Measurements from ENCODE around the gene PRAC2.
A peak's percentile ranks its signal among the peaks of the same experiment; 100 is the strongest.

Gene PRAC2

GRCh38 chr17:48719642-48720265 is 3.2 kb upstream of the PRAC2 start:
- no peak for TF ChIP-seq CTCF (IDR thresholded peaks at IDR 0.05; ENCODE audit: control extremely low read depth, extremely low read depth, low read depth, missing control alignments)
- ChIA-PET POLR2A (no interaction called here), CTCF (interaction anchor here (1.1 to 15.4 kb wide), 5 partner anchors 12 to 313 kb away, joined by 3 to 166 read pairs (median 6); no protein-coding TSS in a partner anchor)
- DNase-seq (ENCODE audit: extremely low spot score), result peak; percentile 35

GRCh38 chr17:48720266-48721008 is 2.5 kb upstream of the PRAC2 start:
- POLR2A ChIA-PET, result no interaction called here
- TF ChIP-seq CTCF (IDR thresholded peaks at IDR 0.05; ENCODE audit: control extremely low read depth, extremely low read depth, low read depth, missing control alignments), result no peak
- DNase-seq (ENCODE audit: extremely low spot score), result no peak
- CTCF ChIA-PET, result interaction anchor here (1.1 to 15.4 kb wide), 4 partner anchors 23 to 312 kb away, joined by 3 to 166 read pairs (median 8); no protein-coding TSS in a partner anchor

- TF ChIP-seq CTCF (IDR thresholded peaks at IDR 0.05; ENCODE audit: control extremely low read depth, extremely low read depth, low read depth, missing control alignments), result no peak
- POLR2A ChIA-PET, result no interaction called here
- CTCF ChIA-PET, result interaction anchor here (0.8 to 15.4 kb wide), 3 partner anchors 68 to 310 kb away, joined by 3 to 166 read pairs (median 3); no protein-coding TSS in a partner anchor
- DNase-seq (ENCODE audit: extremely low spot score), result no peak
Observed at GRCh38 chr17:48721009-48721402, 2.0 kb upstream of the PRAC2 start.

GRCh38 chr17:48722201-48722907 is 631 bp upstream of the PRAC2 start, which contains the start of gene PRAC1:
Gene PRAC1 (minus strand): TSS chr17:48722518. CDS start chr17:48722392, 126 bp downstream.
- ChIA-PET POLR2A (no interaction called here), CTCF (interaction anchor here (1.0 to 15.4 kb wide), 4 partner anchors 62 to 311 kb away, joined by 3 to 166 read pairs (median 12); no protein-coding TSS in a partner anchor)
- no peak for DNase-seq (ENCODE audit: extremely low spot score)
- TF ChIP-seq CTCF (IDR thresholded peaks at IDR 0.05; ENCODE audit: control extremely low read depth, extremely low read depth, low read depth, missing control alignments), result no peak

GRCh38 chr17:48723423-48724250 is 652 bp downstream of the PRAC2 start:
- ChIA-PET CTCF (interaction anchor here (0.6 to 15.4 kb wide), 40 partner anchors 9 to 832 kb away, joined by 3 to 166 read pairs (median 5); partner anchors contain the start of gene ATP5MC1), POLR2A (no interaction called here)
- no peak for DNase-seq (ENCODE audit: extremely low spot score)
- no peak for TF ChIP-seq CTCF (IDR thresholded peaks at IDR 0.05; ENCODE audit: control extremely low read depth, extremely low read depth, low read depth, missing control alignments)

Data from GM10248 (cell line).